Effector memory CD4-positive, alpha-beta T cell (primary cell): ENCODE data around the gene DDAH1.
"Not testable (repeated sequence)": the region's sequence is repeated elsewhere in the genome, so short reads cannot be mapped to it uniquely, and the experiment has no call there.

ENCODE experiments used
- DNase-seq, 3 donors: peaks; one replicate each; pipeline ENCODE4 v3.0.0-alpha.2; 2020
- H3K27ac ChIP-seq: 2 replicates; pipeline ENCODE4 v1.7.0; 2013; ENCODE audit warnings: mild to moderate bottlenecking, low read length, moderate library complexity; ENCODE audit not compliant: insufficient read depth, poor library complexity, severe bottlenecking
- H3K27me3 ChIP-seq: replicated peaks from 2 replicates; pipeline ENCODE4 v1.7.0; 2013; ENCODE audit warnings: mild to moderate bottlenecking, low read length; ENCODE audit not compliant: insufficient read depth, control insufficient read depth, poor library complexity, severe bottlenecking
- H3K36me3 ChIP-seq: 2 replicates; pipeline ENCODE4 v1.7.0; 2013; ENCODE audit warnings: mild to moderate bottlenecking, low read length, moderate library complexity; ENCODE audit not compliant: control insufficient read depth, insufficient read depth
- H3K4me1 ChIP-seq: 2 replicates; pipeline ENCODE4 v1.7.0; 2013; ENCODE audit warnings: low read length, mild to moderate bottlenecking; ENCODE audit not compliant: control insufficient read depth, insufficient read depth, poor library complexity, severe bottlenecking
- H3K4me3 ChIP-seq: 2 replicates; pipeline ENCODE4 v1.7.0; 2013; ENCODE audit warnings: low read length, low read depth, mild to moderate bottlenecking; ENCODE audit not compliant: insufficient read depth, poor library complexity, severe bottlenecking
- H3K9me3 ChIP-seq: 2 replicates; pipeline ENCODE4 v1.7.0; 2013; ENCODE audit warnings: mild to moderate bottlenecking, low read length, moderate library complexity; ENCODE audit not compliant: control insufficient read depth

DDAH1 gene

GRCh38 chr1:85356130-85356529 lies 108.8 kb downstream of the DDAH1 start:
- no peak overlapping the region for H3K27ac ChIP-seq

GRCh38 chr1:85352055-85352454 lies 112.9 kb downstream of the DDAH1 start:
- no peaks in the 10 kb centered on the region for H3K4me1 ChIP-seq
- no peak overlapping the region for H3K27ac ChIP-seq
- no peaks in the 10 kb centered on the region for H3K9me3 ChIP-seq
- H3K27me3 ChIP-seq: no peaks in the 10 kb centered on the region
- H3K36me3 ChIP-seq: no peaks in the 10 kb centered on the region
- H3K4me3 ChIP-seq: no peak overlapping the region
- no peak for DNase-seq

More at GRCh38 chr1:85356130-85356529, 108.8 kb downstream of the DDAH1 start:
- no peaks in the 10 kb centered on the region for H3K27me3 ChIP-seq
- H3K4me1 ChIP-seq: no peaks in the 10 kb centered on the region
- H3K9me3 ChIP-seq: no peaks in the 10 kb centered on the region
- no peak for DNase-seq
- H3K36me3 ChIP-seq: no peaks in the 10 kb centered on the region
- no peak overlapping the region for H3K4me3 ChIP-seq

GRCh38 chr1:85351202-85351828 lies 113.6 kb downstream of the DDAH1 start:
- no peaks in the 10 kb centered on the region for H3K27me3 ChIP-seq
- DNase-seq: no peak
- H3K36me3 ChIP-seq: no peaks in the 10 kb centered on the region
- H3K4me1 ChIP-seq: no peaks in the 10 kb centered on the region
- H3K27ac ChIP-seq: no peak overlapping the region
- no peaks in the 10 kb centered on the region for H3K9me3 ChIP-seq
- no peak overlapping the region for H3K4me3 ChIP-seq

- DNase-seq: no peak
- H3K27me3 ChIP-seq: no peaks in the 10 kb centered on the region
- no peaks in the 10 kb centered on the region for H3K4me1 ChIP-seq
- H3K36me3 ChIP-seq: no peaks in the 10 kb centered on the region
- no peaks in the 10 kb centered on the region for H3K9me3 ChIP-seq
- no peak overlapping the region for H3K27ac ChIP-seq
- H3K4me3 ChIP-seq: no peak overlapping the region
Observed at GRCh38 chr1:85349224-85349623, 115.7 kb downstream of the DDAH1 start.

- Histone ChIP-seq H3K4me3 (no peak overlapping the region), H3K36me3 (no peaks in the 10 kb centered on the region), H3K4me1 (no peaks in the 10 kb centered on the region), H3K9me3 (no peaks in the 10 kb centered on the region), H3K27me3 (no peaks in the 10 kb centered on the region), H3K27ac (no peak overlapping the region)
- no peak for DNase-seq
Observed at GRCh38 chr1:85347908-85348307, 117.1 kb downstream of the DDAH1 start.

GRCh38 chr1:85347275-85347674 lies 117.7 kb downstream of the DDAH1 start:
- H3K36me3 ChIP-seq, H3K4me3 ChIP-seq, H3K9me3 ChIP-seq, H3K27ac ChIP-seq, DNase-seq, H3K4me1 ChIP-seq, H3K27me3 ChIP-seq: not testable (repeated sequence)

- no peaks in the 10 kb centered on the region for H3K27me3 ChIP-seq
- H3K4me1 ChIP-seq: no peaks in the 10 kb centered on the region
- DNase-seq: no peak
- no peaks in the 10 kb centered on the region for H3K9me3 ChIP-seq
- no peak overlapping the region for H3K4me3 ChIP-seq
- no peak overlapping the region for H3K27ac ChIP-seq
- H3K36me3 ChIP-seq: no peaks in the 10 kb centered on the region
Observed at GRCh38 chr1:85344256-85344694, 120.7 kb downstream of the DDAH1 start.

- no peak overlapping the region for H3K27ac ChIP-seq
- DNase-seq: no peak
- no peaks in the 10 kb centered on the region for H3K27me3 ChIP-seq
Observed at GRCh38 chr1:85343612-85344255, 121.2 kb downstream of the DDAH1 start.

GRCh38 chr1:85343213-85343611 lies 121.7 kb downstream of the DDAH1 start:
- Histone ChIP-seq H3K4me1 (no peaks in the 10 kb centered on the region), H3K9me3 (no peaks in the 10 kb centered on the region), H3K36me3 (no peaks in the 10 kb centered on the region), H3K4me3 (no peak overlapping the region), H3K27ac (no peak overlapping the region), H3K27me3 (no peaks in the 10 kb centered on the region)
- DNase-seq: no peak

More at GRCh38 chr1:85343612-85344255, 121.2 kb downstream of the DDAH1 start:
- no peaks in the 10 kb centered on the region for H3K4me1 ChIP-seq
- H3K36me3 ChIP-seq: no peaks in the 10 kb centered on the region
- H3K9me3 ChIP-seq: no peaks in the 10 kb centered on the region
- no peak overlapping the region for H3K4me3 ChIP-seq

- Histone ChIP-seq H3K4me1 (no peaks in the 10 kb centered on the region), H3K4me3 (no peak overlapping the region), H3K36me3 (no peaks in the 10 kb centered on the region), H3K27me3 (no peaks in the 10 kb centered on the region), H3K9me3 (no peaks in the 10 kb centered on the region), H3K27ac (no peak overlapping the region)
- no peak for DNase-seq
Observed at GRCh38 chr1:85342207-85342606, 122.8 kb downstream of the DDAH1 start.
